Measurements from ENCODE around the gene U2AF2.

U2AF2 gene

GRCh38 chr19:55643003-55643886, 11.6 kb upstream of the U2AF2 start, which contains the start of gene ZNF581:
TSS of gene ZNF581 (plus strand) at chr19:55643649. CDS start at chr19:55644572, 923 bp downstream.
- TF ChIP-seq CTCF (IDR thresholded peaks at IDR 0.05; ENCODE audit: insufficient read depth, low read depth, low read length, missing control alignments) = no peak
- peak; percentile 91 for DNase-seq (ENCODE audit: low read depth)
- peak within 1 kb of the TSS; percentile 92 for H3K4me3 ChIP-seq (ENCODE audit: low read depth, low read length)

GRCh38 chr19:55643887-55644176, 11.0 kb upstream of the U2AF2 start:
- DNase-seq (ENCODE audit: low read depth) = no peak
- peak overlapping the region; percentile 92 for H3K4me3 ChIP-seq (ENCODE audit: low read depth, low read length)
- TF ChIP-seq CTCF (IDR thresholded peaks at IDR 0.05; ENCODE audit: insufficient read depth, low read depth, low read length, missing control alignments) = no peak

- peak overlapping the region; percentile 92 for H3K4me3 ChIP-seq (ENCODE audit: low read depth, low read length)
- no peak for TF ChIP-seq CTCF (IDR thresholded peaks at IDR 0.05; ENCODE audit: insufficient read depth, low read depth, low read length, missing control alignments)
- no peak for DNase-seq (ENCODE audit: low read depth)
Observed at GRCh38 chr19:55644191-55644833, 10.5 kb upstream of the U2AF2 start.

- peak; percentile 35 for DNase-seq (ENCODE audit: low read depth)
- no peak for TF ChIP-seq CTCF (IDR thresholded peaks at IDR 0.05; ENCODE audit: insufficient read depth, low read depth, low read length, missing control alignments)
- peak overlapping the region; percentile 92 for H3K4me3 ChIP-seq (ENCODE audit: low read depth, low read length)
Observed at GRCh38 chr19:55644842-55645511, 9.9 kb upstream of the U2AF2 start.

- peak overlapping the region; percentile 92; the same call in 1 of the 2 replicates for H3K4me3 ChIP-seq (ENCODE audit: low read depth, low read length)
- TF ChIP-seq CTCF (IDR thresholded peaks at IDR 0.05; ENCODE audit: insufficient read depth, low read depth, low read length, missing control alignments) = no peak
- no peak for DNase-seq (ENCODE audit: low read depth)
Observed at GRCh38 chr19:55645512-55645881, 9.3 kb upstream of the U2AF2 start.

GRCh38 chr19:55646889-55647731, 7.7 kb upstream of the U2AF2 start:
- H3K4me3 ChIP-seq (ENCODE audit: low read depth, low read length) = peak overlapping the region; percentile 80

More at GRCh38 chr19:55646889-55647731, 7.7 kb upstream of the U2AF2 start:
- peak; percentile 46 for DNase-seq (ENCODE audit: low read depth)
- TF ChIP-seq CTCF (IDR thresholded peaks at IDR 0.05; ENCODE audit: insufficient read depth, low read depth, low read length, missing control alignments) = no peak
